GM21825 (cell line): ENCODE results near the gene ATXN2.
"Not testable (repeated sequence)": the region's sequence is repeated elsewhere in the genome, so short reads cannot be mapped to it uniquely, and the experiment has no call there.

Experiments
- ATAC-seq: cut with Tn5 transposase; IDR thresholded peaks from one replicate; pipeline ENCODE4 v1.9.1; 2021; ENCODE audit warnings: mild to moderate bottlenecking, moderate library complexity; ENCODE audit not compliant: unreplicated experiment

Gene ATXN2

GRCh38 chr12:111598637-111599452, at the start of gene ATXN2:
TSS of gene ATXN2 (minus strand) at chr12:111599315. CDS start at chr12:111599034, 281 bp downstream.
- ATAC-seq: peak; percentile 33

- ATAC-seq: no peak
These were observed 46.3 kb upstream of the ATXN2 start for GRCh38 chr12:111645433-111645832.

GRCh38 chr12:111643427-111643826, 44.3 kb upstream of the ATXN2 start:
- no peak for ATAC-seq

- no peak for ATAC-seq
These were observed 43.7 kb upstream of the ATXN2 start for GRCh38 chr12:111642681-111643426.

- ATAC-seq: no peak
These were observed 41.4 kb upstream of the ATXN2 start for GRCh38 chr12:111640506-111640905.

GRCh38 chr12:111638556-111638955, 39.4 kb upstream of the ATXN2 start:
- no peak for ATAC-seq

GRCh38 chr12:111636209-111636945, 37.3 kb upstream of the ATXN2 start:
- no peak for ATAC-seq

- ATAC-seq: no peak
These were observed 36.4 kb upstream of the ATXN2 start for GRCh38 chr12:111635524-111635923.

- no peak for ATAC-seq
These were observed 29.6 kb upstream of the ATXN2 start for GRCh38 chr12:111628505-111629260.

GRCh38 chr12:111626230-111626629, 27.1 kb upstream of the ATXN2 start:
- ATAC-seq: no peak

- ATAC-seq: no peak
These were observed 25.4 kb upstream of the ATXN2 start for GRCh38 chr12:111624540-111624939.

GRCh38 chr12:111617841-111618240, 18.7 kb upstream of the ATXN2 start:
- not testable (repeated sequence) for ATAC-seq

- no peak for ATAC-seq
These were observed 17.1 kb upstream of the ATXN2 start for GRCh38 chr12:111616177-111616623.

- no peak for ATAC-seq
These were observed 8.1 kb upstream of the ATXN2 start for GRCh38 chr12:111607239-111607638.

- ATAC-seq: no peak
These were observed 7.7 kb upstream of the ATXN2 start for GRCh38 chr12:111606767-111607230.

GRCh38 chr12:111605911-111606766, 7.0 kb upstream of the ATXN2 start:
- ATAC-seq: no peak

- ATAC-seq: not testable (repeated sequence)
These were observed 3.7 kb upstream of the ATXN2 start for GRCh38 chr12:111602857-111603256.

GRCh38 chr12:111602348-111602747, 3.2 kb upstream of the ATXN2 start:
- no peak for ATAC-seq

GRCh38 chr12:111600986-111601385, 1.9 kb upstream of the ATXN2 start:
- ATAC-seq: not testable (repeated sequence)
